ENCODE results near the gene NUP98.

DNA sequence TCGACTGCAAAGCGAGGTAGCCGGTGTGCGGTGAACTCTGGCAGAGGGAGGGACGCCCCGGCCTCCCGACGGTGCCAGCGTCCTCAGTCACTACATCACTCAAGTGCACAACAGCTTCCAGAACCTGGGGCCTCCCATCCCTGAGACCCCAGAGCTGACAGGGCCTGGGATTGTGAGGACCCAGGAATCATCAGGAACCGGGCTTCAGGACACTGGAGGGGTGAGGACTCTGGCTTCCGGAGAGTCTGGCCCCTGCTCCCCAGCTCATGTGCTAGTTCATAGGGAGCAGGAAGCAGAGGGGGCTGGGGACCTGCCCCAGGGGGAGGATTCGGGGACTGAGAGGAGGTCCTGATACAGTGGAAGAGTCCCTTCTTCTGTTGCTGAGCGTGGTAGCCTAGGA, 160.2 kb downstream of the NUP98 start:
- TF ChIP-seq, protein P1, sequence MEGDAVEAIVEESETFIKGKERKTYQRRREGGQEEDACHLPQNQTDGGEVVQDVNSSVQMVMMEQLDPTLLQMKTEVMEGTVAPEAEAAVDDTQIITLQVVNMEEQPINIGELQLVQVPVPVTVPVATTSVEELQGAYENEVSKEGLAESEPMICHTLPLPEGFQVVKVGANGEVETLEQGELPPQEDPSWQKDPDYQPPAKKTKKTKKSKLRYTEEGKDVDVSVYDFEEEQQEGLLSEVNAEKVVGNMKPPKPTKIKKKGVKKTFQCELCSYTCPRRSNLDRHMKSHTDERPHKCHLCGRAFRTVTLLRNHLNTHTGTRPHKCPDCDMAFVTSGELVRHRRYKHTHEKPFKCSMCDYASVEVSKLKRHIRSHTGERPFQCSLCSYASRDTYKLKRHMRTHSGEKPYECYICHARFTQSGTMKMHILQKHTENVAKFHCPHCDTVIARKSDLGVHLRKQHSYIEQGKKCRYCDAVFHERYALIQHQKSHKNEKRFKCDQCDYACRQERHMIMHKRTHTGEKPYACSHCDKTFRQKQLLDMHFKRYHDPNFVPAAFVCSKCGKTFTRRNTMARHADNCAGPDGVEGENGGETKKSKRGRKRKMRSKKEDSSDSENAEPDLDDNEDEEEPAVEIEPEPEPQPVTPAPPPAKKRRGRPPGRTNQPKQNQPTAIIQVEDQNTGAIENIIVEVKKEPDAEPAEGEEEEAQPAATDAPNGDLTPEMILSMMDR (IDR thresholded peaks at IDR 0.05): no peak
- no peak for TF ChIP-seq POLR2A (IDR thresholded peaks at IDR 0.05)

Data from right lobe of liver (tissue), 4 donors.